ENCODE measurements around the gene MED23.
A peak's percentile ranks its signal among the peaks of the same experiment; 100 is the strongest.

MED23 gene
- total RNA-seq = 49.0 to 92.7 (median 58.5) reads per million in 18 experiments

DNA sequence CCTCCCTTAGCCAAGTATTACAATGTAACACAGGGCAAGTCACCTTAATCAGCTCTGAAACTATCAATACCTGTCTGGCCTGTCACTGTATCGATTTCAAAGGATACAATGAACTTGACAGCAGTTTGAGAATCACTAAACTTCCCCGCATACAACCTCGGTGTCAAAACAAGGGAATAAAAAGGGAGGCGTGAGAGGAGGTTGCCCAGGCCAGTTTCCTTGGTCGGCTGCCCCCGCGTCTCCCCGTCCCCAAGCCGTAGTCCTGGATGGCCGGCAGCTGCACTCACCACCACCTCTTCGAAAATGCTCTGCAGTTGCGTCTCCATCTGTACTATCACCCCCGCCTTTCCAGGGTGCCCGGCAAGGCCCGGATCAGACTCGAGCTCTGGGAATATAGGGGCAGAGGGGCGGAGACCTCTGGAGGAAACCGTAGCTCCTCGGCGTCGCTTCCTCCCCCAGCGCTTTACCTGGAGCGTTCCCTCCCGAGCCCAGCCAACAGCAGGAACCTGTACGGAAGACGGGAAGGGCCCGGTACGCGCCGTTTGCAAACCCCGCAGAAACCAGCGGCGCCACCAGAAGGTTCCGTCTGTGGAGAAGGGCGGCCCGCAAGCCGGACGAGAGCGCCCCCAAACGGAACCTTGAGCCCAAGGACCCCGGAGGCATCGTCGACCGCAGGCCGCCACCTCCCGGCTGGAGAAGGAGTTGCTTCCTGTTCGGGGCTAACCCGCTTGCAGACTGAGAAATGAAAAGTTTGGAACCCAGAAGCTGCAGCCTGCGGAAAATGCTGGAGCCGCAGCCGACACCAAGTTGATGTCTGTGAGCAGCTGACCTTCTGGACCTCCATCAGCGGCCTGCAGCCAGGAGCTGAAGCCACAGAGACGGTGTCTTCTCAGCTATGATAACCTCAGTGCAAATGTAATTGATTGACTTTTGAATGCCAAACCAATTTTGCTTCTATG, at the start of gene MED23:
Gene MED23 (minus strand): TSS at position 519 of the 959 bp plus-strand sequence. CDS start 193 bp downstream, at position 326.
- peak; percentile 95 to 96 for DNase-seq

GRCh38 chr6:131673184-131673583, 45.1 kb upstream of the MED23 start:
- DNase-seq = no peak

DNA sequence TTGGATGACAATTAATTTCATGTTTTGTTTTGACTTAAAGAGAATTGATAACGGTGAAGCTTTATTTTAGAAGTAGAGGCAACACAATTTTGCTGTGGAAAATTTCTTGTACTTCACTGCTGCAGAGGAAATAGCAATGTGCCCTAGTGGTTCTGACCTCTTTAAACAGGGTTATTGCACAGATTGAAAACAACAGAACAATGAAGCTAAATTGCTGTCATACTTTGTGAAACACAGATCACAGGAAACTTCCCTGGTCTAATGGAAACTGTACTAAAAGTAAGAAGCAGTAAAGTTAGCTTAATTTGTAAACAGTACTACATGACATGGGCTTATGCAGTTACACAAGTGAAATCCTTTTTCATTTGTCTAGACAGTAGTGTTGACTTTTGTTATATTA, 41.8 kb upstream of the MED23 start:
- no peak for DNase-seq

DNA sequence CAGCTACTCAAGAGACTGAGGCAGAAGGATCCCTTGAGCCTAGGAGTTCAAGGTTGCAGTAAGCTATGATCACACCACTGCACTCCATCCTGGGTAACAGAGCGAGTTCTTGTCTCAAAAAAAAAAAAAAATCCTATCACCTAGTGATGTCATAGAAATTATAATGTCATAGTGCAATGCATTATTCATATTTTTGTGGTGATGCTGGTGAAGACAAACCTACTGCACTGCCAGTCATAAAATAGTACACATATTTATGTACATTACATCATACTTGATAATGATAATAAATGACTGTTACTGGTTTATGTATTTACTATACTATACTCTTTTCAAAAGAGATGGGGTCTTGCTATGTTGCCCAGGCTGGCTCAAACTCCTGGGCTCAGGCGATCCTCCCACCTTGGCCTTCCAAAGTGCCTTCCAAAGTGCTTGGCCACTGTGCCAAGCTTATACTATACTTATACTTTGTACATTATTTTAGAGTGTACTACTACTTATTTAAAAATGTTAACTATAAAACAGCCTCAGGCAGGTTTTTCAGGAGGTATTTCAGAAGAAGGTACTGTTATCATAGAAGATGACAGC, 35.6 kb upstream of the MED23 start:
- no peak for DNase-seq

DNA sequence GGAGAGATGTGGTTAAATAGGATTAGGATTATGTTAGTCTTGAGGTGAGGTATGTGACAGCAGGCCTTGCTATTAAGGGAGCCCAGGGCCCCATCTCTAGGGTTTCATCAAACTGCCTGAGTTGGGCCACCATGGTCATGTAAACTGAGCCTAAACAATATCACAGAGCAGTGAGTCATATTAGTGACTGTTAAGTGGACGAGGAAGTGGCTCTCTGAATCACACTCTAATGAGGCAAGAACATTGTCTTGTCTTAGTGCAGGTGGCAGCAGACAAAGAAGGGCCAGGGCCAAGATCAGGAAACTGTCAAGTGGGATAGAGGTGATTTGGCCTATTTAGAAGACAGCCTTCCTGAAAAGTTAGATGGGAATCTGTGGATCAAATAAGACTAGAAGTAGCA, 32.2 kb upstream of the MED23 start:
- DNase-seq = peak; percentile 27 to 43

- no peak for DNase-seq
Observed at GRCh38 chr6:131658287-131658686, 30.2 kb upstream of the MED23 start.

- no peak for DNase-seq
Observed at GRCh38 chr6:131657630-131658111, 29.6 kb upstream of the MED23 start.

DNA sequence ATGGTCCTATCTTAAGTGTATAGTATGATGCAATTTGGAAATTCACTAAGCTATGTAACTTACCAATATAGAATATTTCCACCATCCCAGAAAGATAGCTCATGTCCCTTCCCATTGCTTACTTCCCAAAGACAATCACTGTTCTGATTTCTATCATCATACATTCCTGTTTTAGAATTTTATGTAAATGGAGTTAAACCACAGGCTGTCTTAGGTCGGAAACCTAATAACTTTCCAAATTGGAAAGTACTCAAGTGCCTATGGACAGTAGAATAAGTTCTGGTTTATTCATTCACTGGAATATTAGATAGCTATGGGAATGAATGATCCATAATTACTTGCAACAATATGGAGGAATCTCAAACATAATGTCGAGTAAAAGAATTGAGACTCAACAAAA, 29.2 kb upstream of the MED23 start:
- no peak for DNase-seq

- no peak for DNase-seq
Observed at GRCh38 chr6:131656667-131657066, 28.6 kb upstream of the MED23 start.

- no peak for DNase-seq
Observed at GRCh38 chr6:131655951-131656350, 27.9 kb upstream of the MED23 start.

- no peak for DNase-seq
Observed at GRCh38 chr6:131655387-131655786, 27.3 kb upstream of the MED23 start.

- DNase-seq = no peak
Observed at GRCh38 chr6:131654326-131654725, 26.3 kb upstream of the MED23 start.

DNA sequence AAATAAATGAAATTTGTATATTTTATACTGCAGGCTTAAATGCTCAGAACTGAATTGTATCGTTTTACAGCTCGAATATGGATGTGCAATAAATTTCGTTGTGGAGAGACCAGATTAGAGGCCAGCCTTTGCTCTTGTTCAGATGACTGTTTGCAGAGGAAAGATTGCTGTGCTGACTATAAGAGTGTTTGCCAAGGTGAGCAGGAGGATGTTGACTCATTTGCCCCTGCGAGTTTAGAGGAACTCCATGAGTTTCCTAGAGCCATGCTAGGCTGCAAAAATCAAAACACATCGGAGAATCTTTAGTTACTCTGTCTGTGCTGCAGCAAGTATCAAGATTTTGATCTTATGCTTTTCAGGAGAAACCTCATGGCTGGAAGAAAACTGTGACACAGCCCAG, 24.4 kb upstream of the MED23 start:
- no peak for DNase-seq

- no peak for DNase-seq
Observed at GRCh38 chr6:131651782-131652181, 23.7 kb upstream of the MED23 start.

- no peak for DNase-seq
Observed at GRCh38 chr6:131646249-131646670, 18.2 kb upstream of the MED23 start.

DNA sequence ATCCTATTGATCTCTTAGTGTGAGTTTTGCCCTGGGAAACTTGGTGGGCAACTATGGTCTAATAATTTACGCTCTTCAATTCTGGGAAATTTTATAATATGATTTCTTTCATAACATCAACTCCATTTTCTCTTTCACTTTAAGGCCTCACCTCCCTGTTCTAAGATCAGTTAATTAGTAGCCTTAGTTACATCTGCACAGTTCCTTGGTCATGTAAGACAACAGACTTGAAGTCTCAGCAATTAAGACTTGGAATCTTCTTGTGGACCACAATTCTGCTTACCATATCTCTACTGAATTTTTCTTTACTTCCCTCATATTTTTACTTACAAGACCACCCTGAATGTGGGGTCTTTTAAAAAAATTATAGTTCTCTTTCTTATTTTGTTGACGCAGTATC, 17.8 kb upstream of the MED23 start:
- no peak for DNase-seq

- no peak for DNase-seq
Observed at GRCh38 chr6:131644921-131645320, 16.9 kb upstream of the MED23 start.

DNA sequence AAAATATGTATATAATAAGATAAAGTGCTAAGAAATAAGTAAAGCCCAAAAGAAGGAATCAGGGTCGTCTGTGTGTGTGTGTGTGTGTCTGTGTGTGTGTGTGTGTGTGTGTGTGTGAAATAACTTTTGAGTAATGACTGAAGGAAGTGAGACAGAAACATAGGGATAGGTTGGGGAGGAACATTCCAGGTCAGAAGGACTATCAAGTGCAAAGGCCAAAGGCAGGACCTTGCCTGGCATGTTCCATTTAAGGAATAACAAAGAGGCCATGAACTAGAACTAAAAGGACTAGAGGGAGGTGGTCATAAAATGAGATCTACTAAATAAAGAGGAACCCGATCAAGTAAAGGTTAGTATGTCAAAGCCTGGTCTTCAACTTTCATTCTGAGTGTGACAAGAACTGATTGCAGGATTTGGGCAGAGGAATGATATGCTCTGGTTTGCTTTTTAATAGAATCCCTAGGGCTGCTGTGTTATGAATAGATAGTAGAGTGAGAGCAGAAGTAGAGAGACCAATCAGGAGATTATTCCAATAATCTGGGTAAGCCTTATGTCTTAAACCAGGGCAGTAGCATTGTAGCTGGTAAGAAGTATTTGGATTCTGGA, 15.9 kb upstream of the MED23 start:
- no peak for DNase-seq

GRCh38 chr6:131642987-131643611, 15.1 kb upstream of the MED23 start:
- no peak for DNase-seq

DNA sequence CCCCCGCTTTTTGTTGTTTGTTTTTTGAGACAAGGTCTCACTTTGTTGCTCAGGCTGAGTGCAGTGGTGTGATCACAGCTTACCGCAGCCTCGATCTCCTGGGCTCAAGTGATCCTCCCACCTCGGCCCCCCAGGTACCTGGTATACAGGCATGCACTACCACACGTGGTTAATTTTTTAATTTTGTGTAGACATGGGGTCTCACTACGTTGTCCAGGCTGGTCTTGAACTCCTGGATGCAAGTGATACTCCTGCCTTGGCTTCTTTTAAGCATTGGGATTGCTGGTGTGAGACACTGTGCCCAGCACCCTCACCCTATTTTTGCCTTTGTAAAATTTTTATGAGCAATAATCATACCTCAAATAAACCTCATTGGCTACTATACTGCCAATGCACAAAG, 14.5 kb upstream of the MED23 start:
- no peak for DNase-seq

DNA sequence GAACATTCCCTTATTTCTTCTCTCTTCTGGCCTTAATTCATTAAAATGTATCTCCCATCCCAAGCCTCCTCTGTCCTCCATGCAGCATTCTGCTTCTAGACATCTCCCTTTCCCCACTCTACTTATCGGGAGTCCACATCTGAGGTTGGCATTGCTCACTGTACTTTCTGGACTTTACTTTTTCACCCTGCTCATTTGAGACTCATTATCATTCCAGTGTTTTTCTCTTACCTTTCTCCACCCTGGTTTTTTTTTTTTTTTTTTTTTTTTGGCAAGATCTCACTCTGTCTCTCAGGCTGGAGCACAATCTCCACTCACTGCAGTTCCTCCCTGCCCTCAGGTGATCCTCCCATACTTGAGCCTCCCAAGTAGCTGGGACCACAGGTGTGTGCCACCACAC, 13.5 kb upstream of the MED23 start:
- no peak for DNase-seq

DNA sequence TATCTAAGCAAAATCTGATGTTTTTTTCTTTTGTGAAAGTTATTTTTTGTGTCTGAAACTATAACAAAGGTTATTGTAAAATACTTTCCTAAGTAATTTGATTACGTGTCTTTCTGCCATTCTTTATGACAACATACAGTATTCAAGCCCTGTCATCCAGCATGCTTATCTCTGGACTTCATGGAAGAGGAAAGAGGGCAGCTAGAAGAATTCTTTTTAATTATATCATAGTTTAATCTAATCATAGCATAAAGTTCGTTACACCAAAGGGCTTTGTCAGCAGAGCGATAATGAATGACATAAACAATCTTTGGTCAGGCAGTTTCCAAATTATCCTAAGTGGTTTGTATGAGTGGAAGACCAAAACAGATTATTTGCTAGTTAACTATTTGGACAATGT, 12.5 kb upstream of the MED23 start:
- no peak for DNase-seq

GRCh38 chr6:131640100-131640499, 12.1 kb upstream of the MED23 start:
- no peak for DNase-seq

All from inflammatory macrophage (primary cell).